ENCODE measurements around the gene CPNE5.

DNA sequence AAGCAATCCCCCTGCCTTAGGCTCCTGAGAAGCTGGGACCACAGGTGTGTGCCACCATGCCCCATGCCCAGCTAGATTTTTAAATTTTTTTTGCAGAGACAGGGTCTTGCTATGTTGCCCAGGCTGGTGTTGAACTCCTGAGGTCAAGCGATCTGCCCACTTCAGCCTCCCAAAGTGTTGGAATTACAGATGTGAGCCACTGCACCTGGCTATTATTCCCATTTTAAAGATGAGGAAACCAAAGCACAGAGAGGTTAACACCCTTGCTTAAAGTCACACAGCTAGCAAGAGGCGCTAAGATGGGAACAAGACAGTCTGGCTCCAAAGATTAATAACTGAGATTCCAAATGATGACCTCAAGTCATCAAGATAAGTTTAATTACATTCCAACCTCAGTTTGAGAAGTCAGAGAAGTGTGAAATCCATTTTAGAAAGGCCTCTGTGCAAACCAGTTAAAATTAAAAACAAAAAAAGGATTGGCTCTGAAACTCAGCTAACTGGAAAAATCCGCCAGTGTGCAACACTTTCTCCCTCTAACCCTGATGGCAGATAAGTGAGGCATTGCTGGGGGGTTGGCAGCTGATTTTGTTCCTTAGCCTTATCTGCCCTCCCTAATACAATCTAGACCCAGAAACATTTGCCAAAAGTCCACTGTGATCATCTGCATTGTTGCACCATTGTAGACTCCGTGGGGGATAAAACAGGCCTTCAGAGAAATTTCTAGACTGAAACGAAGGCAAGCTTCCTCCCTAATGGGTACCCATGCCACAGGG is 55.5 kb downstream of the CPNE5 start:
- TF ChIP-seq, protein P1, sequence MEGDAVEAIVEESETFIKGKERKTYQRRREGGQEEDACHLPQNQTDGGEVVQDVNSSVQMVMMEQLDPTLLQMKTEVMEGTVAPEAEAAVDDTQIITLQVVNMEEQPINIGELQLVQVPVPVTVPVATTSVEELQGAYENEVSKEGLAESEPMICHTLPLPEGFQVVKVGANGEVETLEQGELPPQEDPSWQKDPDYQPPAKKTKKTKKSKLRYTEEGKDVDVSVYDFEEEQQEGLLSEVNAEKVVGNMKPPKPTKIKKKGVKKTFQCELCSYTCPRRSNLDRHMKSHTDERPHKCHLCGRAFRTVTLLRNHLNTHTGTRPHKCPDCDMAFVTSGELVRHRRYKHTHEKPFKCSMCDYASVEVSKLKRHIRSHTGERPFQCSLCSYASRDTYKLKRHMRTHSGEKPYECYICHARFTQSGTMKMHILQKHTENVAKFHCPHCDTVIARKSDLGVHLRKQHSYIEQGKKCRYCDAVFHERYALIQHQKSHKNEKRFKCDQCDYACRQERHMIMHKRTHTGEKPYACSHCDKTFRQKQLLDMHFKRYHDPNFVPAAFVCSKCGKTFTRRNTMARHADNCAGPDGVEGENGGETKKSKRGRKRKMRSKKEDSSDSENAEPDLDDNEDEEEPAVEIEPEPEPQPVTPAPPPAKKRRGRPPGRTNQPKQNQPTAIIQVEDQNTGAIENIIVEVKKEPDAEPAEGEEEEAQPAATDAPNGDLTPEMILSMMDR (IDR thresholded peaks at IDR 0.05), result no peak
- no peak for TF ChIP-seq POLR2A (IDR thresholded peaks at IDR 0.05)

Data from thyroid gland (tissue), 4 donors.